ENCODE data around the gene PACSIN1. TPM values are rescaled to one million over a fixed set of nuclear protein-coding genes. Genes with fewer than 3 reads are reported as not detected.

PACSIN1 gene
- total and polyA plus RNA-seq, 9 donors = 0.08 to 0.55 (median 0.45) TPM; not detected in 2

- Histone ChIP-seq H3K4me3 (no peak overlapping the region), H3K9me3 (no peaks in the 10 kb centered on the region), H3K27me3 (no peaks in the 10 kb centered on the region), H3K36me3 (no peaks in the 10 kb centered on the region), H3K27ac (no peak overlapping the region), H3K4me1 (ENCODE audit: insufficient read depth) (no peaks in the 10 kb centered on the region)
- 83 to 86% (median 86%) methylated on average over 24 of the region's 24 CpGs for WGBS, 3 donors
- TF ChIP-seq POLR2A (IDR thresholded peaks at IDR 0.05) = no peak
- intact Hi-C loops (cut with DNase I) = no loop called here
- DNase-seq = peak in 1 of 5 donors; percentile 34
These were observed 55.0 kb downstream of the PACSIN1 start for GRCh38 chr6:34520645-34521462.

GRCh38 chr6:34521463-34522285 lies 55.8 kb downstream of the PACSIN1 start:
- H3K36me3 ChIP-seq = no peaks in the 10 kb centered on the region
- H3K27me3 ChIP-seq = no peaks in the 10 kb centered on the region
- no peak for TF ChIP-seq POLR2A (IDR thresholded peaks at IDR 0.05)
- TF ChIP-seq EP300 (IDR thresholded peaks at IDR 0.05) = no peak
- TF ChIP-seq CTCF (IDR thresholded peaks at IDR 0.05) = no peak
- H3K27ac ChIP-seq = no peak overlapping the region
- H3K4me3 ChIP-seq = no peak overlapping the region
- DNase-seq = peak in 1 of 5 donors; percentile 18
- H3K9me3 ChIP-seq = no peaks in the 10 kb centered on the region
- intact Hi-C loops (cut with DNase I) = no loop called here
- H3K4me1 ChIP-seq (ENCODE audit: insufficient read depth) = no peaks in the 10 kb centered on the region
- 90 to 93% (median 91%) methylated on average over 28 of the region's 28 CpGs for WGBS, 3 donors

- H3K27ac ChIP-seq = no peak overlapping the region
- TF ChIP-seq EP300 (IDR thresholded peaks at IDR 0.05) (no peak), CTCF (IDR thresholded peaks at IDR 0.05) (no peak), POLR2A (IDR thresholded peaks at IDR 0.05) (no peak)
- H3K27me3 ChIP-seq = no peaks in the 10 kb centered on the region
- intact Hi-C loops (cut with DNase I) = no loop called here
- H3K4me3 ChIP-seq = no peak overlapping the region
- no peaks in the 10 kb centered on the region for H3K36me3 ChIP-seq
- DNase-seq = peak in 1 of 5 donors; percentile 17
- no peaks in the 10 kb centered on the region for H3K4me1 ChIP-seq (ENCODE audit: insufficient read depth)
- 77 to 85% (median 83%) methylated on average over 10 of the region's 10 CpGs for WGBS, 3 donors
- H3K9me3 ChIP-seq = no peaks in the 10 kb centered on the region
These were observed 56.9 kb downstream of the PACSIN1 start for GRCh38 chr6:34522761-34523160.

GRCh38 chr6:34523441-34524206 lies 57.7 kb downstream of the PACSIN1 start:
- no peak for TF ChIP-seq CTCF (IDR thresholded peaks at IDR 0.05)
- TF ChIP-seq POLR2A (IDR thresholded peaks at IDR 0.05) = no peak
- TF ChIP-seq EP300 (IDR thresholded peaks at IDR 0.05) = no peak
- H3K36me3 ChIP-seq = no peaks in the 10 kb centered on the region
- WGBS, 3 donors = 88 to 93% (median 90%) methylated on average over 8 of the region's 8 CpGs
- no peaks in the 10 kb centered on the region for H3K4me1 ChIP-seq (ENCODE audit: insufficient read depth)
- H3K27ac ChIP-seq = no peak overlapping the region
- no peak overlapping the region for H3K4me3 ChIP-seq
- H3K9me3 ChIP-seq = no peaks in the 10 kb centered on the region
- no peaks in the 10 kb centered on the region for H3K27me3 ChIP-seq
- intact Hi-C loops (cut with DNase I) = no loop called here
- DNase-seq = peak in 1 of 5 donors; percentile 20
